ENCODE data around the gene XRN2. TPM values are rescaled to one million over a fixed set of nuclear protein-coding genes. Genes with fewer than 3 reads are reported as not detected.

XRN2 gene
- total RNA-seq, 1 experiment from 2014 or later = 137 TPM

- Histone ChIP-seq H3K27me3 (ENCODE audit: control insufficient read depth, insufficient read depth, low read length) (no peaks in the 10 kb centered on the region), H3K36me3 (replicated peaks; ENCODE audit: control insufficient read depth, insufficient read depth, low read length) (no peaks in the 10 kb centered on the region), H3K4me3 (ENCODE audit: insufficient read depth, low read depth, low read length) (no peak overlapping the region)
- no peak for DNase-seq
Measured at GRCh38 chr20:21430020-21430419, 126.9 kb downstream of the XRN2 start.

GRCh38 chr20:21432911-21433310 lies 129.8 kb downstream of the XRN2 start:
- no peak for DNase-seq
- Histone ChIP-seq H3K4me3 (ENCODE audit: insufficient read depth, low read depth, low read length) (no peak overlapping the region), H3K27me3 (ENCODE audit: control insufficient read depth, insufficient read depth, low read length) (no peaks in the 10 kb centered on the region), H3K36me3 (replicated peaks; ENCODE audit: control insufficient read depth, insufficient read depth, low read length) (no peaks in the 10 kb centered on the region)

- no peak for DNase-seq
- Histone ChIP-seq H3K27me3 (ENCODE audit: control insufficient read depth, insufficient read depth, low read length) (no peaks in the 10 kb centered on the region), H3K4me3 (ENCODE audit: insufficient read depth, low read depth, low read length) (no peak overlapping the region), H3K36me3 (replicated peaks; ENCODE audit: control insufficient read depth, insufficient read depth, low read length) (no peaks in the 10 kb centered on the region)
Measured at GRCh38 chr20:21433329-21433890, 130.3 kb downstream of the XRN2 start.

- Histone ChIP-seq H3K36me3 (replicated peaks; ENCODE audit: control insufficient read depth, insufficient read depth, low read length) (no peaks in the 10 kb centered on the region), H3K27me3 (ENCODE audit: control insufficient read depth, insufficient read depth, low read length) (no peaks in the 10 kb centered on the region), H3K4me3 (ENCODE audit: insufficient read depth, low read depth, low read length) (no peak overlapping the region)
- DNase-seq = peak; percentile 25
Measured at GRCh38 chr20:21435576-21435975, 132.4 kb downstream of the XRN2 start.

DNA sequence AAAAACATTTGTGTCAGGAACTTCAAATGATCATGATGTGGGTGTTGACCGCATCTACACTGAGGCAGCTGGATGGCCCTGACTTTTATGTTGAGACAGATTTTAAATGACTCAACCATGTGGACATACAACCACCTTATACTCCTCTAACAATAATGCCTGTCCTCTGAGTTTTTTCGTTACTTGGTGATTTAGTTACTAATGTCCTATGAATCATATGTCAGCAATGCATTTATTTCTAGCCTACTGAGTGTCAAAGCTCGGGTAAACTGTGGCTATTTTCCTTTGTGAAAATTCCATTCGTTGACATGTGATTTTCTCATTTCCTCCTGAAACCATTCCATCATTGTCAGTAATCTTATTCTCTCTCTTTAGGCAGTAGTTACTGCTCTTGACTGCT lies 133.1 kb downstream of the XRN2 start:
- Histone ChIP-seq H3K4me3 (ENCODE audit: insufficient read depth, low read depth, low read length) (no peak overlapping the region), H3K36me3 (replicated peaks; ENCODE audit: control insufficient read depth, insufficient read depth, low read length) (no peaks in the 10 kb centered on the region), H3K27me3 (ENCODE audit: control insufficient read depth, insufficient read depth, low read length) (no peaks in the 10 kb centered on the region)
- no peak for DNase-seq

DNA sequence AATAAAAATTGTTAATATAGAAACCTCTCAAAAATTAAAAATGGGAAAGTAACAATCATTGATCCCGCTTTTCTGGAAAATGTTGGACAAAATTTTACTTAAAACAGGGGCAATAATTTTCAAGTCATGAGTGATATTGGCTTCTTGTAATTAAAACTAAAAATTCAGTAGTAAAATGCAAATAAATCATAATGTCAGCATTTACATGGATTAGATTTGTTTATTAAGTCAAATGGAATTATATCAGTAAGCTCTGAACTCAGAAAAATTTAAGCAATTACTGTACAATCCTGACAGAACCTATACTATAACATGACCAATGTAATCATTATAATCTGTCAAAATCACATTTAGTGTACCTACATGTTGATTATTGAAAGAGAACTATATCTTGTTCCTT lies 134.1 kb downstream of the XRN2 start:
- Histone ChIP-seq H3K4me3 (ENCODE audit: insufficient read depth, low read depth, low read length) (no peak overlapping the region), H3K27me3 (ENCODE audit: control insufficient read depth, insufficient read depth, low read length) (no peaks in the 10 kb centered on the region), H3K36me3 (replicated peaks; ENCODE audit: control insufficient read depth, insufficient read depth, low read length) (no peaks in the 10 kb centered on the region)
- no peak for DNase-seq

- no peak for DNase-seq
- Histone ChIP-seq H3K27me3 (ENCODE audit: control insufficient read depth, insufficient read depth, low read length) (no peaks in the 10 kb centered on the region), H3K36me3 (replicated peaks; ENCODE audit: control insufficient read depth, insufficient read depth, low read length) (no peaks in the 10 kb centered on the region), H3K4me3 (ENCODE audit: insufficient read depth, low read depth, low read length) (no peak overlapping the region)
Measured at GRCh38 chr20:21437816-21438215, 134.7 kb downstream of the XRN2 start.

Other genes starting within 250 kb of the XRN2 start
- gene LINC00237, start 197.0 kb upstream of the XRN2 start, total RNA-seq (2014; rRNA removed; shearing (Covaris generic)) = 3.7 and 5.4 TPM in 2 replicates
- 18.0 and 39.6 TPM in 2 replicates for gene KIZ, start 177.2 kb upstream of the XRN2 start, total RNA-seq (2014; rRNA removed; shearing (Covaris generic))
- gene NKX2-4, start 94.2 kb downstream of the XRN2 start, total RNA-seq (2014; rRNA removed; shearing (Covaris generic)) = not detected in 2 replicates
- 0.45 TPM in 1 of 2 replicates, not detected in the other for gene NKX2-2, start 210.7 kb downstream of the XRN2 start, total RNA-seq (2014; rRNA removed; shearing (Covaris generic))

Measured in H7 (cell line).